PC-9 (cell line): ENCODE measurements around the gene KIR2DL1. TPM values are rescaled to one million over a fixed set of nuclear protein-coding genes. Genes with fewer than 3 reads are reported as not detected.
"Not testable (repeated sequence)": the region's sequence is repeated elsewhere in the genome, so short reads cannot be mapped to it uniquely, and the experiment has no call there.

Experiments
- BruUV-seq: library from RNA; stranded (reverse); fragments of 400-500 nt; replicated peaks from 2 replicates; lab custom pipeline; 2021; lab: Mats Ljungman, UMichigan
- CTCF ChIA-PET: fragments of 300-600 bp; sonication (Branson Sonifier 250); formaldehyde crosslinking; loops from one replicate; lab custom pipeline; 2022; ENCODE audit warnings: antibody characterized with exemption; lab: Charles Lee
- POLR2A ChIA-PET: fragments of 300-600 bp; sonication (Branson Sonifier 250); formaldehyde crosslinking; loops from one replicate; lab custom pipeline; 2022; ENCODE audit warnings: antibody characterized with exemption; ENCODE audit not compliant: unreplicated experiment; lab: Charles Lee
- DNase-seq, 2 experiments: peaks; one replicate each; pipeline versions ENCODE4 v3.0.0 to v3.0.0-alpha.2; 2015 to 2022; ENCODE audit warnings: mixed read lengths in 1 of 2
- H2AFZ ChIP-seq: fragments of 200-600 bp; sonication (generic); 2 replicates; pipeline ENCODE4 v1.8.1; 2017; ENCODE audit warnings: antibody characterized with exemption
- H3F3A ChIP-seq: fragments of 200-600 bp; sonication (generic); 2 replicates; pipeline ENCODE4 v1.8.1; 2017; ENCODE audit warnings: antibody characterized with exemption, mild to moderate bottlenecking, low read depth; ENCODE audit not compliant: insufficient read depth
- H3K27ac ChIP-seq: fragments of 200-600 bp; sonication (generic); 2 replicates; pipeline ENCODE4 v1.6.1; 2016; ENCODE audit warnings: mixed run types
- H3K27me3 ChIP-seq: fragments of 200-600 bp; sonication (generic); 2 replicates; pipeline ENCODE4 v1.6.1; 2016; ENCODE audit warnings: low read depth, mixed run types; ENCODE audit not compliant: insufficient read depth
- H3K36me3 ChIP-seq: fragments of 200-600 bp; sonication (generic); 2 replicates; pipeline ENCODE4 v1.6.1; 2016; ENCODE audit warnings: low read depth, mixed run types
- H3K4me1 ChIP-seq: fragments of 200-600 bp; sonication (generic); replicated peaks from 2 replicates; pipeline ENCODE4 v1.6.1; 2016; ENCODE audit warnings: mixed run types; ENCODE audit not compliant: insufficient read depth
- H3K4me2 ChIP-seq: fragments of 200-600 bp; sonication (generic); 2 replicates; pipeline ENCODE4 v1.6.1; 2017; ENCODE audit warnings: mixed run types
- H3K4me3 ChIP-seq: fragments of 200-600 bp; sonication (generic); 2 replicates; pipeline ENCODE4 v1.6.1; 2016; ENCODE audit warnings: mixed run types
- H3K79me2 ChIP-seq: fragments of 200-600 bp; sonication (generic); 2 replicates; pipeline ENCODE4 v1.6.1; 2017; ENCODE audit warnings: low read depth, mixed run types
- H3K9me2 ChIP-seq: fragments of 200-600 bp; sonication (generic); 2 replicates; pipeline ENCODE4 v1.8.1; 2017; ENCODE audit warnings: mild to moderate bottlenecking; ENCODE audit not compliant: insufficient read depth
- H3K9me3 ChIP-seq: fragments of 200-600 bp; sonication (generic); 2 replicates; pipeline ENCODE4 v1.8.1; 2016; ENCODE audit warnings: low read depth; ENCODE audit not compliant: insufficient read depth
- H4K20me1 ChIP-seq: fragments of 200-600 bp; sonication (generic); 2 replicates; pipeline ENCODE4 v1.8.1; 2017; ENCODE audit not compliant: insufficient read depth
- EZH2 ChIP-seq: fragments of 200-600 bp; sonication (generic); IDR thresholded peaks from 2 replicates; pipeline ENCODE4 v1.8.0; 2017; ENCODE audit warnings: antibody characterized with exemption, low read depth
- intact Hi-C: fragments of 100-400 bp; cut with micrococcal nuclease; formaldehyde crosslinking; loops from one replicate; pipeline ENCODE4 v1.10.0; 2022; ENCODE audit not compliant: unreplicated experiment
- total RNA-seq: library from RNA; stranded (reverse); gene quantifications from 2 replicates; pipeline ENCODE4 v1.2.3, GENCODE V29; 2021
- TF ChIP-seq, protein P1 (sequence below): fragments of 200-600 bp; sonication (generic); conservative IDR thresholded peaks from 2 replicates; pipeline ENCODE4 v1.6.1; 2017; ENCODE audit warnings: mixed run types, antibody characterized with exemption, mild to moderate bottlenecking, moderate library complexity

The KIR2DL1 gene
- total RNA-seq, 1 experiment from 2014 or later: not detected

DNA sequence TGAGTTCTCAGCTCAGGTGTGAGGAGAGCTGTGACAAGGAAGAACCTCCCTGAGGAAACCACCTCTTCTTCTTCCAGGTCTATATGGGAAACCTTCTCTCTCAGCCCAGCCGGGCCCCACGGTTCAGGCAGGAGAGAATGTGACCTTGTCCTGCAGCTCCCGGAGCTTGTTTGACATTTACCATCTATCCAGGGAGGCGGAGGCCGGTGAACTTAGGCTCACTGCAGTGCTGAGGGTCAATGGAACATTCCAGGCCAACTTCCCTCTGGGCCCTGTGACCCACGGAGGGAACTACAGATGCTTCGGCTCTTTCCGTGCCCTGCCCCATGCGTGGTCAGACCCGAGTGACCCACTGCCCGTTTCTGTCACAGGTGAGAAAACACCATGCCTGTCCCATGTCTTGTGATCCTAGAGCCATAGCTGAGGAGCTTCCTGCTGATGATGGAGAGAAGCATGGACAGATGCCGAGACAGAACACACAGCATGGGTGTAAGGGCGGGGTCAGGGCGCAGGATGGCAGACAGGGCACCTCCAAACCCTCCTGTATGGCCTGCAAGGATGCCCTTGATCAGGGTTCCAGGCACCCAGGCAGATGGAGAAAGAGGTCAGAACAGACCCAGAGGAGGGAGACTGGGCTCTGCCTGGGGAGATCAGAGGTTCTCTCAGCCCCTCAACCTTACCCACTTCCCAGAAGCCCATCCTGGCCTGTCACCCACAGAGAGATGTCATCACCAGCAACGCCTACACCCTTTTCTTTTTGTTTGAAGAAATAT, 40.0 kb upstream of the KIR2DL1 start:
- CTCF ChIA-PET: no interaction called here
- no peak overlapping the region for H3K27ac ChIP-seq
- no peaks in the 10 kb centered on the region for H3K9me2 ChIP-seq
- H3K4me1 ChIP-seq: no peaks in the 10 kb centered on the region
- peaks cover 73% of the 10 kb centered on the region for H3K27me3 ChIP-seq
- POLR2A ChIA-PET: no interaction called here
- DNase-seq: no peak
- no peaks in the 10 kb centered on the region for H3K79me2 ChIP-seq
- H3K4me3 ChIP-seq: no peak overlapping the region
- no peak overlapping the region for H2AFZ ChIP-seq
- no peaks in the 10 kb centered on the region for H4K20me1 ChIP-seq
- no peaks in the 10 kb centered on the region for H3K9me3 ChIP-seq
- intact Hi-C loops: no loop called here
- H3K36me3 ChIP-seq: no peaks in the 10 kb centered on the region
- H3F3A ChIP-seq: no peaks in the 10 kb centered on the region
- no peak overlapping the region for H3K4me2 ChIP-seq
- BruUV-seq: no TSS peak
- TF ChIP-seq, protein P1, sequence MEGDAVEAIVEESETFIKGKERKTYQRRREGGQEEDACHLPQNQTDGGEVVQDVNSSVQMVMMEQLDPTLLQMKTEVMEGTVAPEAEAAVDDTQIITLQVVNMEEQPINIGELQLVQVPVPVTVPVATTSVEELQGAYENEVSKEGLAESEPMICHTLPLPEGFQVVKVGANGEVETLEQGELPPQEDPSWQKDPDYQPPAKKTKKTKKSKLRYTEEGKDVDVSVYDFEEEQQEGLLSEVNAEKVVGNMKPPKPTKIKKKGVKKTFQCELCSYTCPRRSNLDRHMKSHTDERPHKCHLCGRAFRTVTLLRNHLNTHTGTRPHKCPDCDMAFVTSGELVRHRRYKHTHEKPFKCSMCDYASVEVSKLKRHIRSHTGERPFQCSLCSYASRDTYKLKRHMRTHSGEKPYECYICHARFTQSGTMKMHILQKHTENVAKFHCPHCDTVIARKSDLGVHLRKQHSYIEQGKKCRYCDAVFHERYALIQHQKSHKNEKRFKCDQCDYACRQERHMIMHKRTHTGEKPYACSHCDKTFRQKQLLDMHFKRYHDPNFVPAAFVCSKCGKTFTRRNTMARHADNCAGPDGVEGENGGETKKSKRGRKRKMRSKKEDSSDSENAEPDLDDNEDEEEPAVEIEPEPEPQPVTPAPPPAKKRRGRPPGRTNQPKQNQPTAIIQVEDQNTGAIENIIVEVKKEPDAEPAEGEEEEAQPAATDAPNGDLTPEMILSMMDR: no peak
- no peak for TF ChIP-seq EZH2

DNA sequence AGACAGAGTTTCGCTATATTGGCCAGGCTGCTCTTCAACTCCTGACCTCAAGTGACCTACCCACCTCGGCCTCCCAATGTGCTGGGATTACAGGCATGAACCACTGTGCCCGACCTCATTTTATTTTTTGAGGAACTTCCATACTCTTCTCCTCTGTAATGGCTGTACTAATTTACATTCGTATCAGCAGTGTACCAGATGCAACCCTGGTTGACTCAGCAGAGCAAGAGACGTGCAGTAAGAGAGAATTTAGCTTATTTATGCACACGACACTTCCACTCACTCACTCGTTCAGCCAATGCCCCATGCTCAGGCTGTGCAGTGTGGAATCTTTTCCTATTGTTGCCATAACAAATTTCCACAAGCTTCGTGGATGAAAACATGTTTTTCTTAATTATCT, 38.4 kb upstream of the KIR2DL1 start:
- POLR2A ChIA-PET: no interaction called here
- H3K36me3 ChIP-seq: no peaks in the 10 kb centered on the region
- no peaks in the 10 kb centered on the region for H3K9me3 ChIP-seq
- H3K27ac ChIP-seq: no peak overlapping the region
- no peak for DNase-seq
- TF ChIP-seq, protein P1: no peak
- no peak for TF ChIP-seq EZH2
- H3K4me1 ChIP-seq: no peaks in the 10 kb centered on the region
- H3K27me3 ChIP-seq: peaks cover 73% of the 10 kb centered on the region
- CTCF ChIA-PET: no interaction called here
- BruUV-seq: no TSS peak
- no peak overlapping the region for H2AFZ ChIP-seq
- H4K20me1 ChIP-seq: no peaks in the 10 kb centered on the region
- no peak overlapping the region for H3K4me3 ChIP-seq
- H3K79me2 ChIP-seq: no peaks in the 10 kb centered on the region
- H3F3A ChIP-seq: no peaks in the 10 kb centered on the region
- H3K4me2 ChIP-seq: no peak overlapping the region
- H3K9me2 ChIP-seq: no peaks in the 10 kb centered on the region
- intact Hi-C loops: no loop called here

DNA sequence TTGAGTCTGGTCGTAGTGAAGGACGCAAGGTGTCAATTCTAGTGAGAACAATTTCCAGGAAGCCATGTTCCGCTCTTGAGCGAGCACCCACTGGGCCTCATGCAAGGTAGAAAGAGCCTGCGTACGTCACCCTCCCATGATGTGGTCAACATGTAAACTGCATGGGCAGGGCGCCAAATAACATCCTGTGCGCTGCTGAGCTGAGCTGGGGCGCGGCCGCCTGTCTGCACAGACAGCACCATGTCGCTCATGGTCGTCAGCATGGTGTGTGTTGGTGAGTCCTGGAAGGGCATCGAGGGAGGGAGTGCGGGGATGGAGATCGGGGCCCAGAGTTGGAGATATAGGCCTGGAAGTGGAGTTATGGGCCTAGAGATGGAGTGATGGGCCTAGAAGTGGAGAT, 31.3 kb upstream of the KIR2DL1 start, which contains the start of gene KIR2DL3:
Gene KIR2DL3 (plus strand): TSS at position 208 of the 400 bp plus-strand sequence. CDS start 33 bp downstream, at position 241.
- DNase-seq, H3K27ac ChIP-seq, H3K36me3 ChIP-seq, H3K9me2 ChIP-seq, BruUV-seq, H3K4me3 ChIP-seq, H2AFZ ChIP-seq, H3K4me2 ChIP-seq, H3K4me1 ChIP-seq, POLR2A ChIA-PET, H3K9me3 ChIP-seq, H3F3A ChIP-seq, H4K20me1 ChIP-seq, CTCF ChIA-PET, H3K79me2 ChIP-seq: not testable (repeated sequence)
- intact Hi-C loops: loop anchor here (5.0 kb wide), 1 partner anchor 109 kb away; no protein-coding TSS in a partner anchor
- peaks cover 59% of the 10 kb centered on the region for H3K27me3 ChIP-seq
